ENCODE data around the gene CRISPLD2.

CRISPLD2 gene

DNA sequence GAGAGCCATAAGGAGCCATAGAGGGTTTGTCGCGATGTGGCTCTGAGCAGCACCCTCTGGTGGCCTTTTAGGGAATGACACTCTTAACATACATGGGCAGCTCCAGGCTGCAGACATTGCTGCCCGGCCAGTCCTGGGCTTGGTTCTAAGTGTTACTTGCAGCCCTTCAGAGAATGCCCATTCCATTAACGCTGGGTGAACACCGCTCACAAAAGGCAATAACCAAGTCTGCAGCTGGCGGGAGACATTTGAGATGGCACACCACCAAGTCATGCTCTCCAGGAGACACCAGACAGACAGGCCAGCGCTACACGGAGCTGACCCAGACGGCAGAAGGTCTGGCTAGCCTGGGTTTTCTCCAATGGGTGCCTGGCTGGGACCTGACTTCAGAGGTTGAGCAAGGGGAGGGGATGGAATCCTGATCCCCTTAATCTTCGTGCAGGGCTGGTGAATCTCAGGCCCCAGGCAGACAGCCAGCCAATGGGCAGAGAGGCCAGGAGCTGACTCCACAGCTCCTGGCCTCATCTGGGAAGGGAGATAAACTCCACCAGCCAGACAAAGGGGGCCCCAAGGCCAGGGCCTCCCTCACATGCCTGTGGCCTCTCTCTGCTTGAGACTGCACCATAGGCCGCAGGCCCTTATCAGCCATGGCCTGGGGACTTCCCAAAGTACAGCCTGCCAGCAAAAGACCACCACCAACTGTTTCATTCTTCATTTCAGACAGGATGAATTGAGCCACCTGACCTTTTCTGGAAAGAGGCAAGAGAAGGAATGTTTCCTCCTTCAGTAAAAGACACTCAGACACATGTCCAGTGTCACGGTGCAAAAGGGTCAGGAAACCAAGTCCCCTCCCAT is 132.8 kb downstream of the CRISPLD2 start:
- peak; percentile 15 to 47 for DNase-seq (ENCODE audit: low read depth in 2 of 2)

DNA sequence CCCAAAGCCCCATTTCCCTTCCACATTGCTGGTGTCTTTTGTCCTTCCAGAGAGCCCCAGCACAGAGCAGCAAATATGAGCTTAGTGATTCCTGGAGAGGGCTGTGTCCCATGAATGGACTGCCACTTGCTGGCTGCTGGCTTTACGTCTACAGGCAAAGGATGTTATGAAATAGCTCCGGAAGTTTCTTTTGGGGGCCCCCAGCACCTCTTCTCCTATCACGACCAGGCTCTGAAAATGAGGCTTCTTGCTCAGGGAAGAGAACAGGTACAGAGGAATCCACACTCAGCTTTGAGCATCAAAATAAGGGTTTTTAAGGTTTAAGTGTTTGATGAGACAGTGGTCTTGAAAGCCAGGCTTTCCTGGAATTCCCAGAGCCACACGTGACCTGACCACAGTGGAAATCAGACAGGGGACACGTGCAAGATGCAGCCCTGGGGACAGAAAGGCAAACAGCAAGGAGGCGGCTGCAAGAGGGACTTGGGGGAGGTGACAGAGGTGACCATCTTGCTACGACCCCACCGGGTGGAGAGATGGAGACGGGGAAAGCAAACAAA is 133.5 kb downstream of the CRISPLD2 start:
- DNase-seq (ENCODE audit: low read depth in 2 of 2) = no peak

DNA sequence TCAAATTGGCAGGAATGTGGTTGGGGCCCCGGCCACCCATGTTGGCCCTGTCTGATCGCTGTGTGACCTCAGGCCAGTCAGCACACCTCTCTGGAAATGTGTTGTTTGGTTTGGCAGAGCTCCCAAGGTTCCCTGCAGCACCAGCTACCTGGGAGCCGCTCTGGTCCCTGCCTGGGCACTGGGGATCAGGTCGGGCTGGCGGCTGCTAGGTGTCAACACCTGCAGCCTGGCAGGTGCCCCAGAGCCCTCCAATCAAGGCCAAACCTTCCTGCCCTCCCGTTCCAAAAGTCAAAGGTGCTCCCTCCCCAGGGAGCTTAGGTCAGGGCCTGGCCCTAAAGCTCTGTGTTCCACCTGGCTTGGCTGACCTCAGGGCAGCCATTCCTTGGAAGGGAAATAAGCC is 135.6 kb downstream of the CRISPLD2 start:
- no peak for DNase-seq (ENCODE audit: low read depth in 2 of 2)

DNA sequence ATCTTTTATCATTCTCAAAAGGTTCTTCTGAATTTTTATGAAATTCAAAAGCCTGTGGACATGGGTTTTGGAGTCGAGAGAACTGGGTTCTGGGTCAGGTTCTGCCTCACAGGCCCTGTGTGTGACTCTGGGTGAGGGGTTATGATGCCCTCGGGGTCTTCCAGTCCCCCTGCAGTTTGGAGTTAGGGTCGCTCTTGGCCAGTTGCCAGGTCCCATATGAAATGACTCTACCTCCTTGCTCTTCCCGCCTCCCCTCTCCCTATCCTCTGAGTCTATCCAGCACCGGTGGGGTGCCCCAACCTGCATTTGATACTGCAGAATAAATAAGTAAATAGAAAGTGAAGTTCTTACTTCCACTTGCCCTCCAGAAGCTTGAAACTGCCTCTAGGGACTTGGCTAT is 137.4 kb downstream of the CRISPLD2 start:
- DNase-seq (ENCODE audit: low read depth in 2 of 2) = no peak

DNA sequence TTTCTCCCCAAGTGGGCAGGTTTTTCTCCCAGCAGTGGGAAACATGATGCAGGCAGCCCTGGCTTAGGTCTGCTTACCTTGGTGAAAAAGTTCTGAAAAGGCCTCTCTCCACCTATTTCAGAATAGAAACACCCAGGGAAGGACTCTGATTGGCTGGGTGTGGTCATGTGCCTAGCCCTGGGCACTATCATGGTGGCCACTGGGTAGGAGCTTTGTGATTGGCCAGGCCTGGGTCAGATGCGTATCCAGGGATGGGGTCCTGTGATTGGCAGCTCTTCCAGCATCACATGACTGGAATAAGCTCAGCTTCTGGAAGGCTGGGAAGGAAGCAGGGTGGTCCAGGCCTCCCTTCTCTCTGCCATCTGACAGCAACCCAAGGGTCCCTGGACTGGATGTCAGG is 138.0 kb downstream of the CRISPLD2 start:
- no peak for DNase-seq (ENCODE audit: low read depth in 2 of 2)
